Measurements from ENCODE around the gene NTN3.
"Not testable (repeated sequence)": the region's sequence is repeated elsewhere in the genome, so short reads cannot be mapped to it uniquely, and the experiment has no call there.

The NTN3 gene

GRCh38 chr16:2471016-2471652 is at the start of gene NTN3:
Gene NTN3, plus strand, starts transcription at chr16:2471297. Its CDS starts 405 bp downstream, at chr16:2471702.
- no peak for DNase-seq

DNA sequence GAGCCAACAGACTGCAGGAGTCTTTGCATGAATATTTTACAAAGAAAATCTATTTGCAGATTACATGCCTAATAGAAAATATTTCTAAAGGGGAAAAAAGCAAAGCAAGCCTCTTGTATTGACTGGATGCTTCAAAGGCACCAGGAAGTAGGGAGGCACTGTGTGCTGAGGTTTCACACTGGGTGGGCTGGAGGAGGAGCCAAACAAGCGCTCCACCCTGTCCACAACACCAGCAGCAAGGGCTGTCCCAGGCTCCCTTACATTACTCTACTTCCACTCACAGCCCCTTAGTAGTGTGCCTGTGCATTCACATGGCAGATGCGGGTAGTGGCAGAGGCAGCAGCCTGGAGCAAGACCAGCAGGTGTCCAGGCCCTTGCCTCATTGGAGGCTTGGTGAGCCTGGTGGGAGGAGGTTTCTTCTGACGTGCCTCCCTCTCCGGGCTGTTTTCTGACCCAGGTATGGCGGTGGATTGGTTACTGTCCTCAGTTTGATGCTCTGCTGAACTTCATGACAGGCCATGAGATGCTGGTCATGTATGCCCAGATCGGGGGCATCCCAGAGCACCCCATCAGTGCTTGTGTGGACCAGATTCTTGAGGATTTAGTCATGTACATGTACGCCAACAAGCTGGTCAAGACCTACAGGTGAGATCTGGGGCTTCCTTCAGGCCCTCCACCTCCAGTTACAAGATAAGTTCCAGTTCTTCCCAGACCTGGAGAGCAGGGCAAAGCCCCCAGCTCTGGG is 48.8 kb upstream of the NTN3 start:
- no peak for DNase-seq

- DNase-seq: no peak
Measured at GRCh38 chr16:2424061-2425007, 46.8 kb upstream of the NTN3 start.

DNA sequence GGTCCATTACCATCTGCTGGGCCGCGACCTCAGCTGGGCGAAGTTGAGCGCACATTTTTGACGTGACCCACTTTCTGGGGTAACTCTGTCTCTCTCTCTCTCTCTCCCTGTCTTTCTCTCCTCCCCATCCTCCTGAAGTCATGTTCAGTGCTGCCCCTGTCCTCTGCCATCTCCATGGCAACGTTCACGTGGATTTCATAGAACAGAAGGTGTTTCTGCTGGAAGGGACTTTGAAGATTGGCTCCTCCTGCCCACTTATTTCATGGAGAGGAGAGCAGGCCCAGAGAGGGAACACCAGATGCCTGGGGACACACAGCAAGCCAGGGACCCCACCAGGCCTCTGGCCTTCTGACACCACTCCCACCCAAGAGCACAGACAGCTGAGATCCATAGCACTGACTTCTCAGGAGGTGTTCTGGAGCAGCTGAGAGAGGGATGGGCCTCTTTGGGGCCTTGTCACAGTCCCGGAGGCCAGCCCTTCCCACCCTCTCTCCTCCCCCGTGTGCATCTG is 46.0 kb upstream of the NTN3 start:
- no peak for DNase-seq

- no peak for DNase-seq
Measured at GRCh38 chr16:2425825-2426430, 45.2 kb upstream of the NTN3 start.

DNA sequence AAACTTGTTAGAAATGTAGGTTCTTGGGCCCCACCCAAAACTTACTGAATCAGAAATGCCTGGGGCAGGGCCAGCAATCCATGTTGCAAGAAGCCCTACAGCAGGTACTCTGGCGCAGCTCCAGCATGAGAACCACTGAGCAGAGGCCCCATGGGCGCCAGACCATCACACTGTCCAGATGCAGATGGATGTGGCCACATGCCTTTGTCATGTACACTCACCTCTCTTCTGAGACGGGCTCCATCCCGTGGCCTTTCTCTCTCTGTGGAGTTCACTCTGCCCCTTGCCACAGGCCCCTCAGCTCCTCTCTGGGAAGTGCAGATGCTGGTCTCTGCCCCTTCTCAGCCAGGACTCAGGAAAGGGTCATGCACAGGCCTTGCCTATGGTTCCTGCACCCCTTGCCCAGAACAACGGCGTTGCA is 44.1 kb upstream of the NTN3 start:
- DNase-seq: no peak

DNA sequence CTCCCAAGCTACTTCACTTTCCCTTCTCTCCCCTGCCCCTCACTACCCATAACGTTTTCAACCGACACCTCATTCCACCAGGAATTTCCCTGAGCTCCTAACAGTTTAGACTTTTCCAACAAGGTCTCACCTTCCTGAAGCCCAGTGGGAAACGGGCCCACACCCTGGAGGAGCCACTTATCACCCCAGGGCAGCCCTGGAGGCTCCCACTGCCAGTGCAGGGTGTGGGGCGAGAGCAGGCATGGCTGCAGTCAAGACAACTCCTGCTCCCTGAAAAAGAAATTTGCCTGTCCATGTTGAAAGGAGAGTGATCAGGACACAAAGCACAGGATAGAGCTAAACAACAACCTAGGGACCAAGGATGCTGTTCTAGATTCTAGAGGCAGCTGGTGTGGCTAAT is 43.6 kb upstream of the NTN3 start:
- DNase-seq: no peak

DNA sequence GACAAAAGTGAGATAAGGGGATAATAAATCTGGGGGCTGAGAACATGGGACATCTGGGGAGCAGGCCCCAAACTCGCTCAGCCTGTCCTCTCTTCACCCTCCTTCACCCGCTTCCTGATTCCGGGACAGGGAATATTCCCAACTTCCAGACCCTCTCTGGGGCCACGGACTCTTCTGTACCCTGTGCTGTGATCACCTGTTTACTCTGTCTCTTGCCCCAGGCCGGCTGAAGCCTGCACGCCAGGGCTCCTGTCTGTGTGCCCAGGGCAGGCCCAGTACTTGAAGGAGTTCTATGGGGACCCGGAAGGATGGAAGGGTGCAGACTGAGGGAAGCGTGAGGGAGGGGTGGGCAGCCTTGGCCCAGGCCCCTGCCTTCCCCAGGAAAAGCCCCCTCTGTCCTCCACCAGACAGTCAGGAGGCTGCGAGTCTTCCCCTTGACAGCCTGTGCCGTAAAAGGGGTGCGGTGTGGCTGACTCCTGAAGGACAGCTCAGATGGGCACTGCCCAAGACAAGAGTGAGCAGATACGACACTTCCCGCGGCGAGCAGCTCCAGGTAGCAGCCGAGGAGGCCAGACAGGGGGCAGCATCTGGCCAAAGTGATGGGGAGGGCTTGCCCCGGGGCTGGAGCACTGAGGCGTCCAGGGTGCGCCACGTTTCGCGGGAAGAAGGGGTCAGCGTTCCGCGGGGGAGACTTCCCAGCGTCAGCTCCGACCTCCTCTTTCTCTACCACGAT is 42.9 kb upstream of the NTN3 start:
- DNase-seq: no peak

GRCh38 chr16:2428784-2429033 is 42.4 kb upstream of the NTN3 start:
- DNase-seq: no peak

DNA sequence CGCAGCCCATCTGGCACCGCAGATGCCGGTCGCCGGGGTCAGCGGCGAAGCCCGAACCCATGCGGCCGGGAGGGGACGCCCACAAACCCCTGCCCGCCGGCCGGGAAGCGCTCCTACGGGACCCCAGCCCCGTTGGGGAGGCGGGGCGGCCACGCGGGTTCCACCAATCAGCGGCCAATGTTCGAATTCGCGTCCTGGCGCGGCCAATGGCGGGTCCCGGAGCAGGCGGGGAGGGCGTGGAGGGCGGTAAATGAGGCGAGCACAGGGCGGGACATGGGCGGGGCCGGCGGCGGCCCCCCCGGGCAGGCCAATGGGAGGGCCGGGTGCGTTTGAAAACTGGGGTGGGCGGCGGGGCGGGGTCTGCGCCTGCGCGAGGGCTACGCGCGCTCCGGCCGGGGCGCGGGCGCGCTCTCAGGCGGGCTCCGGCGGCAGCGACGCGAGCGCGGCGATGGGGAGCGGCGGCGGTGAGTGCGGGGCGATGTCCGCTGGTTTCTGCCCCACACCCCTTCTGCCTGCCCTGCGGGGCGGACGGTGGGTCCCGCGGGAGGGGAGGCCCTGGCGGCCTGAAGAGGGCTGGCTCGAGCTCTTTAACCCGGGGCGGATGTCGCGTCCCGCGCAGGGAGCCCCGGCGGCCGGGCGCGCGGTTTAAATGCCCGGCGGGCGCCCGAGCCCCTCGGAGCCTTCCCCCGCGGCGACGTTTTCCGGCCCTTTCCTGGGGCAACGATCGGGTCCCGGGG is 41.9 kb upstream of the NTN3 start, which contains the start of gene CCNF:
Gene CCNF (plus strand): TSS at position 414 of the 737 bp plus-strand sequence. CDS start 35 bp downstream, at position 449.
- peak; percentile 98 for DNase-seq

DNA sequence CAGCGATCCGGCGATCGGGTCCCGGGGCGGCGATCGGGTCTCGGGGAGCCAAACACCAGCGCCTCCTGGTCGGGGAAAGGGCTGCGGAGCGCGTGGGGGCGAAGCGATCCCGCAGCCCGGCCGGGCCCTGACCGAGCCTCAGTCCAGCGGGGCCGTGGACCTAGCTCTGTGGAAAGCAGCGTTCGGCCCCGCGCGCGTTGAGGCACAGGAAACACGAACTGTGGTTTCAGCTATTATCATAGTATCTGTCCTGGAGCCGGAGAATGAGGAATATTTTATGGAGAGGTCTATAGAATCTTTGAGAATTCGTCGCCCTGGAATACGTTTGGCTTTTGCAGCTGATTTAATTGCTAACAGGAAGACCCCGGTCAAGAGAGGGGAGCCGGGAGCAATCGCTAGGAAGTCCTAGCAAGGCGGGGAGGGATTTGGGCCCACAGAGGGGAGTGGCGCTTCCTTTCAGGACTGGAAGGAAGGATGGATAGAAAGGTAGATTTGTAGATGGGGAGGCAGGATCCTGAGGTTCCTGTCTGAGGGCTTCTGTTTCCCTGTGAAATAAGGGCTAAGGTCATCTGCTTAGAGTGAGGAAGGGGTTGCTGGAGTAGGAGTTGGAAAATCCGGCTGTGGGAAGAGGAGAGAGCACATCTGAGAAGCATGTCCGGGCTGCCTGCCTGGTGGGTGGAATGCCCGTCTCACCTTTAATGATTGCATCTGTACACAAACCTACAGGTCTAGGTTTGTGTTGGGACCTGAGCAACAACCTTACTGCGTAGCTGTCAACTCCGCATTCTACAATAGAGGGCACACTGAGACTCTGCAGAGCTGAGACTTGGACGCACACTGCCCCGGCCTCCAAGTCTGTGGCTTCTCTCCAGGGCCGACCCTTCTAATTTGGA is 41.1 kb upstream of the NTN3 start:
- DNase-seq: no peak

DNA sequence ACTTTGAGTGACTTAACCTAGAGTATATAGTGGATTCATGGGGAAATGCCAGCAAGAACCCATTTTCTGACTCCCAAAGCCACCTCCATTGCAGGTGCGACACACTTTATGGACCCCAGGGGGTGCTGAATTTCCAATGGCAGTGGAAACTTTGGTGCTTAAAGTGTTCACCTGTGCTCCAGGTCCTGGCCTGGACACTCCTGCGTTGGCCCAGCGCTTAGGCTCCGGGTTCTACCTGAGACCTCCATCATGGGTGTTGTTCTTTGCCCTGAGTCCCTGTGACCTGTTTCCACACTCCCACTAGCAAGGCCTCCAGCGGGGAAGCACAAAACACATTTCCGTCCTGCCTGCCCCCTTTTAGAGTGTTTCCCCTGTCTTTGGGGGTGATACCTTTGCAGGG is 38.8 kb upstream of the NTN3 start:
- DNase-seq: no peak

DNA sequence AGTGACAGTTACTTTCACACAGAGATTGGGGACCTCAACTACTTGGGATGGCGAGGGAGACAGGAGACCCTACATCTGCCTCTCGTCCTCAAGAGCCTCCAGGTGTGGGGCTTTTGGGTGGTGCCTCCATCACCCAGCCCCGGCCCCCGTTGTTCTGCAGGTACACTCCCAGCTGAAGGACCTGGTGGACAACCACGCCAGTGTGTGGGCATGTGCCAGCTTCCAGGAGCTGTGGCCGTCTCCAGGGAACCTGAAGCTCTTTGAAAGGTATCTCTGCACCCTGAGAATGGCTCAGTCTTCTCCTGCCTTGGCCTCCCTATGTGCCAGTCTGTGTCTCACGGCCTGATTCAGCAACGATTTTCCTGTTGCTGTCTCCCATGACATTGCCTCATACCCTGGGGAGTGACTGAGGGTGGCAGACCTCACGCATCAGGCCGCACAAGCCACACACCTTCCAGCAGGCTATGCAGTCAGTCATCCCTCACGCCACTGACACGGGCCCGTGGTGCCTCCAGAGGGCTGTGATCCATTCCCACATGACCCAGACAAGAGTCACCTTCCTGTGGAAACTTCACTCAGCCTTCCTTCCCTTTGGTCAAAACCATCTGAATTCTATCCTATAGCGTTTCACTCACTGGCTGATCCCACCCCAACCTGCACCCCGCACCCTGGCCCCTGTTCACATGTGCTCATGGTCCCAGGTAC is 38.1 kb upstream of the NTN3 start:
- DNase-seq: no peak

- DNase-seq: not testable (repeated sequence)
Measured at GRCh38 chr16:2435236-2435635, 35.9 kb upstream of the NTN3 start.

DNA sequence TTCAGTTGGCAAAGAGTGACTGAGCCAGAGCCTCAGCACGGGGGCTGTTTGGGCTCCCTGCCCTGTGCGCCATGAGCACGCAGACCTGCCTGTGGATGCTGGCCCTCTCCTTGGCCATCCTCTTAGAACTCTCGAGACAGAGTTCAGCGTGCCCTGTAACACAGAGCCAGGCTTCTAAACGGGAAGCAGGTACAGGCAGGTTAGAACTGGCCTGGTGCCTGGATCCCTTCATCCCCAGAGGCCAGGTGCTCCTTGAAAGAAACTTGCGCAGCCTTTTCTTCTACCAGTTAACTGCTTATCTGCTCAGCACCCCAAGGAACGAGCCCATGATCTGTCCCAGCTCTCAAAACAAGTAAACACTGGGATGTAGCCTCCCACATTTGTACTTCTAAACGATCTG is 35.0 kb upstream of the NTN3 start:
- DNase-seq: no peak

- no peak for DNase-seq
Measured at GRCh38 chr16:2437032-2437790, 33.9 kb upstream of the NTN3 start.

DNA sequence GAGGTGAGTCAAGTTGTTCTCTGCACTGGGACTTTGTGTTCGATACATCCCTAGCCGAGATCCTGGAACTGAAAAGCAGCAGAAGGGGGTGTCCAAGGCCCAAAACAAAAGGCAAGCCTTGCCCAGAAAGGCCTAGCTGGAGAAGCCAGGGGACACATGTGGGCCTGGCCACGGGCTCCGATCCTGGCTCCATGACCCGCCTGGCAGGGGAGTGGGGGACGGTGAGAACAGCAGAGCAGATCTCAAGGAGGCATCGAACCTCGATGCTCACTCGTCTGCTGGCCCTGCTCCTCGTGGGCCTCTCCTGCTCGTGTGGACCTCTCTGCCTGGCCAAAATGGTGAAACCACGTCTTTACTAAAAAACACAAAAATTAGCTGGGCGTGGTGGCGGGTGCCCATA is 33.0 kb upstream of the NTN3 start:
- no peak for DNase-seq

DNA sequence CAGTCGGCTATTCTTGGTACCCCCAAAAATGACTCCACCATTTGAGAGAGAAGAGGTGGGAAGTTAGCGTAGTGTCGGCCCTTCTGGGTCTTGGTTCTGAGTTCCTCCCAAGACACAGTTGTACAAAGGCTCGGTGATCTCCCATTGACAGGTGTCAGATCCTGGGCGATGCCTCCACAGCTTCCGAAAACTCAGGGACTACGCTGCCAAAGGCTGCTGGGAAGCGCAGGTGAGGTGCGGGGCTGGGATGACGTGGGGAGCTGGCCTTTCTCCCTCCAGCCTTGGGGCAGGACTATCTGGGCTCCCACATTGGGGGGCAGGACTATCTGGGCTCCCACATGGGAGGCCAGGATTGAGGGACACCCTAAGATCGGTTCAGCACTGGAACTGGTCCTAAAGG is 31.5 kb upstream of the NTN3 start:
- no peak for DNase-seq
